K562 (cell line): Measurements from ENCODE around the gene C2orf81. TPM values are rescaled to one million over a fixed set of nuclear protein-coding genes. Genes with fewer than 3 reads are reported as not detected.

ENCODE experiments used
- CREB3 ChIP-seq: fragments of 450-650 bp; conservative IDR thresholded peaks from 2 replicates; pipeline ENCODE4 v1.6.1; 2016; ENCODE audit warnings: missing genetic modification characterization, low read depth, mild to moderate bottlenecking, missing compliant biosample characterization, moderate library complexity
- CREM ChIP-seq: IDR thresholded peaks from 2 replicates; pipeline ENCODE4 v1.6.1; 2014; ENCODE audit warnings: antibody characterized with exemption, low read depth
- ESRRA ChIP-seq: fragments of 450-650 bp; IDR thresholded peaks from 2 replicates; pipeline ENCODE4 v1.6.1; 2014; ENCODE audit warnings: low read depth, mild to moderate bottlenecking, moderate library complexity, borderline replicate concordance
- HDAC3 ChIP-seq: fragments of 450-650 bp; IDR thresholded peaks from 2 replicates; pipeline ENCODE4 v1.6.1; 2018; ENCODE audit warnings: borderline replicate concordance, mild to moderate bottlenecking, moderate library complexity; ENCODE audit not compliant: partially characterized antibody
- MCM7 ChIP-seq, 2 experiments: fragments of 450-650 bp; IDR thresholded peaks; 2 replicates each; pipeline ENCODE4 v1.6.1; 2016 to 2018
- MGA ChIP-seq: fragments of 450-650 bp; IDR thresholded peaks from 2 replicates; pipeline ENCODE4 v1.6.1; 2016; ENCODE audit warnings: mild to moderate bottlenecking, moderate library complexity
- MYC ChIP-seq, 2 experiments: fragments of 250-450 bp in 1 of 2; sonication (Bioruptor Pico) in 1 of 2; IDR thresholded peaks; 2 replicates each; pipeline versions ENCODE4 v1.5.1 to v1.6.1; 2012 to 2021; ENCODE audit warnings: low read depth in 2 of 2, borderline replicate concordance in 1 of 2, improper control_type of control experiment in 1 of 2, low read length in 1 of 2, mild to moderate bottlenecking in 1 of 2, moderate library complexity in 1 of 2
- NCOA6 ChIP-seq: fragments of 450-650 bp; IDR thresholded peaks from 2 replicates; pipeline ENCODE4 v1.6.1; 2017; ENCODE audit warnings: mild to moderate bottlenecking
- NR2C1 ChIP-seq, 2 experiments: fragments of 450-650 bp; IDR thresholded peaks; 2 replicates each; pipeline ENCODE4 v1.6.1; 2017; ENCODE audit warnings: mild to moderate bottlenecking in 2 of 2, antibody characterized with exemption in 1 of 2, inconsistent platforms in 1 of 2, missing compliant biosample characterization in 1 of 2, missing genetic modification characterization in 1 of 2
- NR4A1 ChIP-seq, 2 experiments: fragments of 250-450 bp in 1 of 2; fragments of 450-650 bp in 1 of 2; sonication (Bioruptor Pico) in 1 of 2; IDR thresholded peaks; 2 replicates each; pipeline versions ENCODE4 v1.4.0 to v1.6.1; 2016 to 2020; ENCODE audit warnings: mild to moderate bottlenecking in 2 of 2, missing compliant biosample characterization in 1 of 2, missing genetic modification characterization in 1 of 2, moderate library complexity in 1 of 2
- STAG1 ChIP-seq: sonication (generic); formaldehyde crosslinking; IDR thresholded peaks from 2 replicates; pipeline ENCODE4 v1.5.0; 2020; ENCODE audit warnings: missing genetic modification reagents, borderline replicate concordance
- TBP ChIP-seq: optimal IDR thresholded peaks from 2 replicates; pipeline ENCODE3; 2011; ENCODE audit warnings: low read depth, low read length, improper control_type of control experiment
- ZNF217 ChIP-seq: sonication (generic); formaldehyde crosslinking; IDR thresholded peaks from 2 replicates; pipeline ENCODE4 v1.8.0; 2022; ENCODE audit warnings: mild to moderate bottlenecking, missing genetic modification reagents
- ZNF311 ChIP-seq: fragments of 250-450 bp; sonication (Bioruptor Pico); IDR thresholded peaks from 2 replicates; pipeline ENCODE4 v1.4.0; 2020; ENCODE audit warnings: mild to moderate bottlenecking, moderate library complexity
- polyA plus RNA-seq, 8 experiments: library from polyadenylated mRNA; depleted of rRNA in 4 of 8; stranded (reverse) in 5 of 8; unstranded in 3 of 8; fragments of >200 nt; fragmentation: Nextera tagmentation in 2 of 8; fragmentation: Illumina TruSeq in 1 of 8; extraction: Ambion mirVana in 2 of 8; extraction: Trizol in 1 of 8; gene quantifications; 2 replicates each; pipeline versions ENCODE4 v1.2.1 to v1.2.3, GENCODE V29; 2011 to 2014; ENCODE audit warnings: inconsistent platforms in 1 of 8, missing spikeins in 1 of 8
- total RNA-seq, 7 experiments: library from RNA; depleted of rRNA in 6 of 7; stranded (reverse); fragments of >200 nt in 6 of 7; fragmentation: Illumina TruSeq in 2 of 7; extraction: Trizol in 2 of 7; gene quantifications; 2 replicates each; pipeline versions ENCODE4 v1.2.1 to v1.2.3, GENCODE V29; 2011 to 2021; ENCODE audit warnings: low replicate concordance in 1 of 7

C2orf81 gene
- total and polyA plus RNA-seq, 9 of the 15 experiments (the other 6 are each of a cell fraction or from before 2014, with no cell fraction given): 0.06 TPM; not detected in 8

GRCh38 chr2:74454654-74455511 lies 33.5 kb upstream of the C2orf81 start, which contains the start of gene INO80B (continued):
- TF ChIP-seq HDAC3: peak; percentile 46
- peak; percentile 98 for TF ChIP-seq NR2C1 (IDR thresholded peaks at IDR 0.05)
- TF ChIP-seq NR2C1 (tag; IDR thresholded peaks at IDR 0.05): peak; percentile 100
- TF ChIP-seq TBP: peak; percentile 83
- TF ChIP-seq CREM: peak; percentile 90
- TF ChIP-seq CREB3 (tag): no peak
- TF ChIP-seq ZNF217 (CRISPR knock-in tag): no peak
- no peak for TF ChIP-seq NR4A1 (CRISPR knock-in tag; IDR thresholded peaks at IDR 0.05)
- 0 out of 2 replicates have a peak, but pooled peaks have one; percentile 30 for TF ChIP-seq NR4A1 (tag; IDR thresholded peaks at IDR 0.05)
- TF ChIP-seq ZNF311 (CRISPR knock-in tag): no peak
- TF ChIP-seq MGA: no peak; the same call in 1 of the 2 replicates
- no peak for TF ChIP-seq STAG1 (CRISPR knock-in tag)
- TF ChIP-seq ESRRA: peak; percentile 73; the same call in 1 of the 2 replicates
- peak; percentile 78 for TF ChIP-seq MYC (IDR thresholded peaks at IDR 0.05; ENCODE audit: low read depth, low read length)
- TF ChIP-seq MYC (CRISPR knock-in tag; IDR thresholded peaks at IDR 0.05; ENCODE audit: borderline replicate concordance, low read depth): peak; percentile 69; the same call in 1 of the 2 replicates
- no peak for TF ChIP-seq MCM7 (IDR thresholded peaks at IDR 0.05)
- TF ChIP-seq NCOA6: no peak
